Fibroblast of lung (primary cell): ENCODE measurements around the gene LRG1. TPM values are rescaled to one million over a fixed set of nuclear protein-coding genes. Genes with fewer than 3 reads are reported as not detected.

ENCODE experiments used
- DNase-seq, 2 donors: peaks; one replicate each; pipeline versions ENCODE4 v3.0.0 to v3.0.0-alpha.2; 2010; ENCODE audit warnings: low read depth in 2 of 2
- H2AFZ ChIP-seq: 2 replicates; pipeline ENCODE4 v1.5.1; 2012; ENCODE audit warnings: low read length, control low read depth, inconsistent platforms
- H3K27ac ChIP-seq: 2 replicates; pipeline ENCODE4 v1.5.1; 2011; ENCODE audit warnings: low read length, control low read depth; ENCODE audit not compliant: insufficient read depth
- H3K27me3 ChIP-seq: 2 replicates; pipeline ENCODE4 v1.5.1; 2011; ENCODE audit warnings: mild to moderate bottlenecking, low read length; ENCODE audit not compliant: control insufficient read depth, insufficient read depth
- H3K36me3 ChIP-seq: 2 replicates; pipeline ENCODE4 v1.5.1; 2011; ENCODE audit warnings: low read length; ENCODE audit not compliant: control insufficient read depth, insufficient read depth
- H3K4me1 ChIP-seq: 2 replicates; pipeline ENCODE4 v1.5.1; 2011; ENCODE audit warnings: low read length; ENCODE audit not compliant: control insufficient read depth, insufficient read depth; ENCODE audit errors: extremely low read depth
- H3K4me2 ChIP-seq: 2 replicates; pipeline ENCODE4 v1.5.1; 2011; ENCODE audit warnings: low read length, control low read depth; ENCODE audit not compliant: insufficient read depth; ENCODE audit errors: extremely low read depth
- H3K4me3 ChIP-seq, 4 experiments: fragments of 200-600 bp in 1 of 4; sonication (generic) in 1 of 4; replicated peaks in 1 of 4; 2 replicates each; pipeline ENCODE4 v1.5.1; 2011 to 2016; ENCODE audit warnings: low read length in 4 of 4, low read depth in 3 of 4, mild to moderate bottlenecking in 3 of 4, control low read depth in 2 of 4, inconsistent platforms in 1 of 4, mixed read lengths in 1 of 4; ENCODE audit not compliant: insufficient read depth in 1 of 4; ENCODE audit errors: control extremely low read depth in 1 of 4
- H3K79me2 ChIP-seq: 2 replicates; pipeline ENCODE4 v1.5.1; 2012; ENCODE audit warnings: mild to moderate bottlenecking, low read length, inconsistent platforms; ENCODE audit not compliant: control insufficient read depth, insufficient read depth
- H3K9ac ChIP-seq: 2 replicates; pipeline ENCODE4 v1.5.1; 2011; ENCODE audit warnings: mild to moderate bottlenecking, low read length, control low read depth; ENCODE audit not compliant: insufficient read depth
- H3K9me3 ChIP-seq: 2 replicates; pipeline ENCODE4 v1.5.1; 2012; ENCODE audit warnings: low read depth, low read length; ENCODE audit not compliant: control insufficient read depth, insufficient read depth
- H4K20me1 ChIP-seq: 2 replicates; pipeline ENCODE4 v1.5.1; 2011; ENCODE audit warnings: low read length; ENCODE audit not compliant: control insufficient read depth, insufficient read depth; ENCODE audit errors: extremely low read depth
- CTCF ChIP-seq, 2 donors: IDR thresholded peaks in 1 of 2; conservative IDR thresholded peaks in 1 of 2; 1 replicate in 1 of 2; 2 replicates in 1 of 2; pipeline ENCODE4 v1.5.1; 2011 to 2012; ENCODE audit warnings: low read length in 2 of 2, control low read depth in 1 of 2, inconsistent platforms in 1 of 2, low read depth in 1 of 2, mild to moderate bottlenecking in 1 of 2
- EZH2 ChIP-seq: IDR thresholded peaks from 2 replicates; pipeline ENCODE4 v1.5.1; 2012; ENCODE audit warnings: low read length, control low read depth, mild to moderate bottlenecking; ENCODE audit errors: missing control alignments
- polyA plus RNA-seq, 2 donors: library from polyadenylated mRNA; depleted of rRNA in 1 of 2; stranded (reverse) in 1 of 2; unstranded in 1 of 2; fragments of >200 nt; gene quantifications; 2 replicates each; pipeline ENCODE4 v1.2.1, GENCODE V29; 2011 to 2012; ENCODE audit warnings: missing spikeins in 1 of 2
- total RNA-seq: library from RNA; depleted of rRNA; stranded (reverse); fragments of >200 nt; gene quantifications from 2 replicates; pipeline ENCODE4 v1.2.1, GENCODE V29; 2014

LRG1 gene
- total and polyA plus RNA-seq, 2 donors (not counting 1 experiment from before 2014, with no cell fraction given) = 0.10 TPM; not detected in 1

- peak; percentile 12 to 36 for DNase-seq
Observed at GRCh38 chr19:4523306-4524110, 16.3 kb downstream of the LRG1 start.

GRCh38 chr19:4522291-4523002, 17.4 kb downstream of the LRG1 start:
- Histone ChIP-seq H2AFZ (no peak overlapping the region), H3K9me3 (no peaks in the 10 kb centered on the region), H3K27ac (no peak overlapping the region), H3K4me2 (no peak overlapping the region), H3K9ac (no peak overlapping the region), H3K4me1 (no peaks in the 10 kb centered on the region), H3K79me2 (no peaks in the 10 kb centered on the region), H3K36me3 (no peaks in the 10 kb centered on the region), H3K4me3 (no peak overlapping the region), H4K20me1 (no peaks in the 10 kb centered on the region), H3K27me3 (no peaks in the 10 kb centered on the region)
- no peak for DNase-seq
- no peak for TF ChIP-seq CTCF (conservative IDR thresholded peaks at IDR 0.05 in 1 of 2, IDR thresholded peaks at IDR 0.05 in 1 of 2; ENCODE audit: low read depth in 1 of 2, low read length in 2 of 2)
- no peak for TF ChIP-seq EZH2

More at GRCh38 chr19:4523306-4524110, 16.3 kb downstream of the LRG1 start:
- no peak for TF ChIP-seq EZH2
- peak; percentile 46 to 82 for TF ChIP-seq CTCF (conservative IDR thresholded peaks at IDR 0.05 in 1 of 2, IDR thresholded peaks at IDR 0.05 in 1 of 2; ENCODE audit: low read depth in 1 of 2, low read length in 2 of 2)
- no peak overlapping the region for H3K9ac ChIP-seq
- H3K4me2 ChIP-seq = no peak overlapping the region
- no peaks in the 10 kb centered on the region for H3K9me3 ChIP-seq
- no peaks in the 10 kb centered on the region for H4K20me1 ChIP-seq
- no peaks in the 10 kb centered on the region for H3K27me3 ChIP-seq
- no peak overlapping the region for H2AFZ ChIP-seq
- no peak overlapping the region for H3K27ac ChIP-seq
- no peaks in the 10 kb centered on the region for H3K4me1 ChIP-seq
- no peaks in the 10 kb centered on the region for H3K79me2 ChIP-seq
- no peaks in the 10 kb centered on the region for H3K36me3 ChIP-seq
- no peak overlapping the region for H3K4me3 ChIP-seq

- no peak overlapping the region for H3K4me2 ChIP-seq
- no peak overlapping the region for H3K9ac ChIP-seq
- H3K9me3 ChIP-seq = no peaks in the 10 kb centered on the region
- H3K4me3 ChIP-seq = no peak overlapping the region
- no peak for TF ChIP-seq CTCF (conservative IDR thresholded peaks at IDR 0.05 in 1 of 2, IDR thresholded peaks at IDR 0.05 in 1 of 2; ENCODE audit: low read depth in 1 of 2, low read length in 2 of 2)
- H3K27ac ChIP-seq = no peak overlapping the region
- DNase-seq = no peak
- H3K36me3 ChIP-seq = no peaks in the 10 kb centered on the region
- H3K4me1 ChIP-seq = no peaks in the 10 kb centered on the region
- H4K20me1 ChIP-seq = no peaks in the 10 kb centered on the region
- no peaks in the 10 kb centered on the region for H3K27me3 ChIP-seq
- H3K79me2 ChIP-seq = no peaks in the 10 kb centered on the region
- no peak overlapping the region for H2AFZ ChIP-seq
Observed at GRCh38 chr19:4521888-4522242, 18.0 kb downstream of the LRG1 start.
